Hepatocyte (in vitro differentiated cells): ENCODE results near the gene GATA5.

Source experiments
- CTCF ChIP-seq: fragments of 200-600 bp; sonication (generic); IDR thresholded peaks from 2 replicates; pipeline ENCODE4 v1.5.1; 2016; ENCODE audit warnings: antibody characterized with exemption, mild to moderate bottlenecking; ENCODE audit not compliant: poor library complexity
- EZH2 ChIP-seq: fragments of 200-600 bp; sonication (generic); IDR thresholded peaks from 2 replicates; pipeline ENCODE4 v1.6.1; 2016; ENCODE audit warnings: antibody characterized with exemption, mild to moderate bottlenecking, borderline replicate concordance

GRCh38 chr20:62418709-62419487, 56.9 kb downstream of the GATA5 start:
- TF ChIP-seq CTCF (no peak), EZH2 (no peak)
